Measurements from ENCODE around the gene PLAC1.

The PLAC1 gene

DNA sequence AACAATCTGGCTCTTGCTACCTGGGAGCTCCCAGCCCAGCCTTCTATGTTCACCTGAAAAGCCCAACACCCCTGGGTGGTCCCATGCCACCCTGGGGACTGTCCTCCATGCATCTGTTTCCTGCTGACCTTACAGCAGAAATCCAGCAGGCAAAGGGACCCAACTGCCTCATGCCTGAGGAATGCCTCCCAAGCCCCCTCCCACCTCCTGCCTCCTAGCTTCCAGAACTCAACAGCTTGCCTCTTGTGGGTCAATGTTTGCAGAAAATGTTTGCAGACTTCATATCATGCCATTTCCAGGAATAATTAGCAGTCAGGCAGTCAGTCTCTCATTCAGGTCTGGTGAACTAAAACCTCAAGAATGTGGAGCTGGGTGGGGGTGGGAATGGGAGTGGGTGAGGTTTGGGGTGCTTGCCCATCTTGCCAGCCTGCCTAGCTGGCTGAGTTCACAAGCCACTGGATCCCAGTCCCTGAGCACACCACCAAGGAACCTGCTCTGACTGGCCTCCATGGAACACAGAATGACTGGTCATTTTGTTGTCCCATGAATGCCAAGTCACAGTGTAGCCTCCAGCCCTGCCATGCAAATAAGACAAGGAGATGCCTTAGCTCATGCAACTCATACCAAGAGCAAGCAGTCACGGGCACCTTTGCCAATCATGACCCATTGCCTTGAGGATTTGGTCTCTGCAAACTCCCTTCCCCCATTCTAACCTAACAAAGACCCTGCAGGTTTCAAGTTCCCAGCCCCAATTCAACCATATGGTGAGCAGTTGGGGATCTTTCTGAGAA lies 12.1 kb upstream of the PLAC1 start:
- no peak for DNase-seq

DNA sequence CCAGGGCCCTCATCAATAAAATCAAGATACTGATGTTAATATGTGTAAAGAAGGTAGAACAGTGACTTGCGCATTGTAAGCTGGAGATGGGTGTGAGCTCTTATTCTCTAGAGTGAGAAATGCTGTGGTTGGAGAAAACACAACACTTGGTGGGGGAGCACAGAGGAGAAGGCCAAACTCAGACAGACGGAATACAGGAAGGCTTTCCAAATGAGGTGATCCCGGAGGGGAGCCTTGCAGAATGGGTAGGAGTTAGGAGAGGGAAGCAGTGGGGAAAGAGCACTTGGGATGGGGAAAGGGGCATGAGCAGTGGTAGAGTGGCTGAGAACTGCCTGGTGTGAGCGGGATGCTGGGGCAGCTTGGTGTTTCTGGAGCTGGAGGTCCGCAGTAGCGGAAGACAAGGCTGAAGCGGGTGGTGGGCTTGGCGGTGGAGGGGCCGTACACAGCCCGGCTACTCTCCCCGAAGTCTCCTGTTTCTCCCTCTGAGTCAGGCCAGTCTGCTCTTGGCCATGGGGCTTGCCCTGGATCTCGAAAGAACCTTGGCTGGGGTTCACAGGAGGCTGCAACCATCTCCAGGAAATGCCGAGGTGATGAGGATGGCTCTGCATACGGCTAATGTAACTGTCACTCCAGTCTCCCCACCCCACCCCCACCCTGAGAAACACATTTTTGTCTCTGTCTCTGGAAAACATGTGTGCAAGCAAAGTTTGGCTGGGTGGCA lies 11.3 kb upstream of the PLAC1 start:
- DNase-seq, result no peak

DNA sequence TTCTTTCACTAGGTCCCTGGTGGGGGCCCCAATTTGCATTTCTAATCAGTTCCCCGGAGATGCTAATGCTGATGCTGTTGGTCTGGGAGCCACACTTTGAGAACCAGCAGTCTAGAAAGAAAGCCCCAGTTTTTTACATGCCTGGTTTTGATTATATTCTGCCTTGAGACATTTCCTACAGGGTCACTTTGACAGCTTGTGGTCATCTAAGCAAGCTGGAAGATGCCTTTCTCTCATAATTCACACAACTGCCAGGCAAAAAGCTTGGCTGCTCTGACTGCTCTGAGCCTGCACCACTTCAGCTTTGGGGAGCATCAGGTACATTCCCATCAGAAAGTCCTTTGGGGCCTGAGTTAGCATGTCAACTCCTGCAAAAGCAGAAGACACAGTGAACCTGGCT lies 5.9 kb upstream of the PLAC1 start:
- no peak for DNase-seq

DNA sequence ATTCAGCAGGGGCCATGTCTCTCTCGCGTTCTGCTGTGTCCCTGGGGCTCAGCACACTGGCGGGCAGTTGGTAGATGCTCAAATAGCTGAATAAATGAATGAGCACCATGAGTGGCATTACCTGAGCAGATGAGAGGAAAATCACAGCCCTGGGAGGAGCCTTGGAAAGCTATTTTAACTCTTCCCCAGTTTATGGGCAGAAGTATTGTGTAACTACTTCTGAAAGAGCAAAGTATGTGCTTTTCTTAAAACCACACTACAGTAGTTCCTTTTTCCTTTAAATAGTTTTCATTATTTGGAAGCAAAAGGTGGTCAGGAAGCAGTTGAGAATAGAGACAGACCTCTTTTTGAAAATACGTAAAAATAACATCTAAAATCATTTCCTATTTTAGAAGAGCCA lies 3.0 kb upstream of the PLAC1 start:
- no peak for DNase-seq

DNA sequence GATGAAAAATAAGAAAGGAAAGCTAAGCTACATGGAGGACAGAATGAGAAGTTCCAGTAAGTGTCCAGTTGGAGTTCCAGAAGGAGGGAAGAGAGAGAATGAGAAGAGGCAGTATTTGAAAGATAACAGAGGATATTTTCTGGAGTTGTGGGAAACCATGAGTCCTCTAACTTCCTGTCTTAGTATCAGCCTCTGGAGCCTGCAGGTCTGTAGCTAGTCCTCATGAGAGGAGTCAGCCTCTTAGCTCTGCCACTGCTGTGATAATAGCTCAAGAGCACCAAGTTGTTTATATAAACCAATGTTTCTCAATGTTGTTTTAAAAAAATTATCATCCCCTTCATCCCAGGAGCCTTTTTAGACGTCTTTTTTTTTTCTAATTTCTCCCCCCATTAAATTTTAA lies 2.4 kb upstream of the PLAC1 start:
- DNase-seq, result no peak

DNA sequence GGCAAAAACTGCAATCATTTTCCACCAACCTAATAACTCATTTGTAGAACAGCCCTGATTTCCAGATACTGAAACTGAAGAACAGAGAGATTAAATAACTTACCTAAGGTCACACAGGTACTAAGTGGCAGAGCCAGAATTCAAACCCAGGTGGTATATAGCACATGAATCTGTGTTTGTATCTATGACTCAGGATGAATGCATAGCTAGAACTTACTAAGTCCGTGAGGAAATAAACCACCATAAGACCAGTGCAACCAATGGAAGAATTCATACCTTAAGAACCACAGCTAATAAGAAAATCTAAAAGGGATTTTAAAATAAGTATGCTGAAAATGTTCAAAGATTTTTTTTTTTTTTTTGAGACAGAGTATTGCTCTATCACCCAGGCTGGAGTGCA lies 1.5 kb upstream of the PLAC1 start:
- no peak for DNase-seq

DNA sequence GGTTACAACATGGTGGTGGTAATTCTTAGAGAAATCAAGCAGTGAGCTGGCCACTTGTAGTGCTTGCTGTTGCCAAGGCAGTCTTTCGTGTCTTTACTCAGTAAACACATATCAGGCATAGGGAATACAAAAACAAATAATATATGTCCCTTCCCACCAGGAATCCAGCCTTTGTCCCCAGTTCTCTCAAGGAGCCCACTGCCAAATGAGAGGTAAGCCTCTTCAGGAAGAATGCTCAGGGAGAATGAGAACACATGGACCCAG lies 421 bp upstream of the PLAC1 start:
- no peak for DNase-seq

DNA sequence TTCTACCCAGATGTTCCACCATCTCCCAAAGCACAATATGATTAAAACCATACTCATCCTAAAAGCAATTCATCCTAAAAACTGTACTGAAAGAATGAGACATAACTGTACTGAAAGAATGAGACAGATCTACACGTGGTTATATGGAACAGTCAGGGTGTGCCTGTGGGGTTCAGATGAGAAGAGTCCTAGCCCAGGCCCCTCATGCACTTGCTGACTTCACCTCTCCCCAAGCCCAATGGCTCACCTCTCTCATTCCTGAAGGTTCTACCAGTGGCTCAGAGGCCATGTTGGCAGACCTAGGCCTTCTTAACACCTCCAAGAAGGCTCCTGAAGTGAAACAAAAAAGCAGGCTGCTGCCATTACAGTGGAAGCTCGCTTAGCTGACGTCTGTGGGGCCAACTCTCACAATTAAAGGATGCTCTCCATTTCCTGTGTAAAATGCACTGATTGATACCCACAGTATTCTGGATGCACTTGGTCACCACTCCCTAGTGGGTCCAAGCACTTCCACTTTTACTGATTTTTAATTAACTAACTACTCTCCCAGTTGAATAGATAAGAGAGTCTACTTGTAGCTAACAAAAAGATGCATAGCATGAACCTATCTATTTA lies 3.8 kb downstream of the PLAC1 start:
- no peak for DNase-seq

DNA sequence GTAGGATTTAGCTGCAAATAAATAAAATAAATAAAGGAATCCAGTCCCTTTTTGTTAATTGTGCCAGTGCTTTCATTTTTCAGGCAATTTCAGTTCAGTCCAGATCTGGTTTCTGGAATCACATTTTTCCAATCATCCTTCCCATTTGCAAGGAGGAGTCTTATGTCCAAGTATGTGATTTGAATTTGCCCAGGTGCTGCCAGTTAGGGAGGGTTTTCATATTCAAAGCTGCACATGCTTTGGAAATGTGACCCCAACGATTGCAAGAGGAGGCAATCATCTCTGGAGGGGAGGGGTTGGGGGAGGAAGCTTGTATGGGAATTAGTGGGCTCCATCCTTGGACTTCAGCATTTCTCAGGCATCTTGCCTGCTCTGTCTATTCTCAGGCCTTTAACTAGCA lies 4.4 kb downstream of the PLAC1 start:
- DNase-seq, result no peak

DNA sequence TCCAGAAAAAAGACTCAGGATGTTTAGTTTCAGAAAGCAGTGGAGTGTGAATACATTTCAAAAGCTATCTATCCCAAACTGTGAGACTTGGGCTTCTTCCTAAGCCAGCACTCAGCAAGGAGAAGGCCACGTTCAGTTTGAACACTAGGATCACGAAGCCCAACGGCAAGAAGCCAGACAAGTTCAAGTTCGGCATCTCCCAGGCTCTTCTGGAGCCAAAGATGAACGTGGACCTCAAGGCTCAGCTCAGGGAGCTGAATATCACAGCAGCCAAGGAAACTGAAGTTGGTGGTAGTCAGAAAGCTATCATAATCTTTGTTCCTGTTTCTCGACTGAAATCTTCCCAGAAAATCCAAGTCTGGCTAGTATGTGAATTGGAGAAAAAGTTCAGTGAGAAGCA lies 7.6 kb downstream of the PLAC1 start:
- DNase-seq, result no peak

DNA sequence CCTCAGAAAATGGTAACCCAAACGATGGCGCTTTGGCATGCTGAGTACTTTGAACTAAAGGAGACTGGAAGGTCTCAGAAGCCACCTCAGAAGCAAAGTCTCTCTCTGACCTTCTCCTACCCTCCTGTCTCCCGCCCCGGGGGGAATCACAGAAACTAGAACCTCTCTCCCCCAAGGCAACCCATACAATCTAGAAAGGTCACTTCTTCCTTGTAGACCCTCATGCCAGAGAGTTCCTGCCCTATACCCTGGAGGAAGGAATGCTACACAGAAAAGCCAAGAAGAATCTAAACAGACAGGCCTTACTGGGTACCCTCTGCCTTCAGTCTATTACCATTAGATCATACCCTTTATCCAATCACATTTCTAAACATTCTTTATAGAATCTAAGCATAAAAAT lies 8.5 kb downstream of the PLAC1 start:
- DNase-seq, result no peak

DNA sequence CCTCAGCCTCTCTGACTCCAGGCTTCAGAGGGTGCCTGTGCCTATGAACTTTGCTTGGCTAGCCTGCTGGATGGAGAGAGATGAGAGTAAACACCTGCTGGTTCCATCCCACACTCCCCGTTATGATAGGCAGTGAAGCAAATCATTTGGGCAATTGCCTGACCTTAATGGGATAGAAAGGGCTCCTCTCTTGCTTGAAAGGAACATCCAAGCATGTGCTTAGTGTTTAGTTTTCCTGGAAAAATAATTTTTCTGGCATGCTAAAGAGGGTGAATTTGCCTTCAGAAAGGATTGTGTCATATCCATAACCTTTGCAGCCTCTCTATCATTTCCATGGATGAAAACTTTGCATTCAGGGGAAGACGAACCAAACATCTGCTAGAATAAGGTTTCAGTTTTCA lies 10.8 kb downstream of the PLAC1 start:
- DNase-seq, result no peak

DNA sequence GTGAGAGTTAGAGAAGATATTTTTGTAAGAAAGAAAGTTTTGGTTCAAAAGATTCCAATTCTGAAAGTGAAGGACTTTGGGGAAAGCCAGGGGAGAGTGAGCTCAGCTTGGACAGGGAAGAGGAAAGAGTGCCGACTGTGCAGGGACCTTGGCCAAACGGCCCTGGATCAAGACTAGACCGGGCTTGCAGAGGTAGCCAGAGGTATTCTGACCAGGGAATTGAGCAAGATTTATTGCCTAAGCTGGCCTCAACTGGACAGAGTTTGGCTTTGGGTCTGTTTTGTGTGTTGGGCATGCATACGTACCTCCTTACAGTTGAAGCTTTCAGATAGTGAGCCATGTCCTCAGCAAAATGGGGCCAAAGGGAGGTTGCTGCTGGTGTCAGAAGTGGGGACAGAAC lies 11.6 kb downstream of the PLAC1 start:
- DNase-seq, result no peak

DNA sequence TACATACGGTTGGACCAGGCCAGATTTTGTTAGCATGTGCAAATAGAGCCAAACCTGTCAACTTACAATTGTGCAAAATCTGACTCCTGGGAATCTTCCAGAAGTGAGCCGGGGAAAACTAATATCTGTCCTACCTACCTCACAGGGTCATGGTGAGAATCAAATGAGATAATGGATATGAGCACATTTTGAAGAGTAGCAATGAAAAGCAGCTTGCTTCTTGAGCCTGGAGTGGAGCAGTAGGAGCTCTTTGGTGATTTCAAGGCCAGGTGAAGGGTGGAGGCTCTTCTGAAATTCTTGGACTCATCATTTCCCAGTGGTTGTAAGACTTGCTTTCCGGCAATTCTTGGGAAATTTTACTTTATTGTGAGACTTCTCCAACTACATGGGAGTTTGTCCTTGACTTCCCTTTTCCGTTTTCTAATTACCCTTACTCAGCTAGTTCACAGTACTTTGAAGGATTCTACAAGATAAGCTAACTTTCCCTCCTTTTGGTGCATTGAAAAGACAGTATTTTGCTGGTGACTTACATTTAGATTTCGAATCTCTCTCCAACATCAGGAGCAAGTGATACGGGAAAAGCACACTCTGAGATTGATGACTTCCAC lies 12.2 kb downstream of the PLAC1 start:
- no peak for DNase-seq

DNA sequence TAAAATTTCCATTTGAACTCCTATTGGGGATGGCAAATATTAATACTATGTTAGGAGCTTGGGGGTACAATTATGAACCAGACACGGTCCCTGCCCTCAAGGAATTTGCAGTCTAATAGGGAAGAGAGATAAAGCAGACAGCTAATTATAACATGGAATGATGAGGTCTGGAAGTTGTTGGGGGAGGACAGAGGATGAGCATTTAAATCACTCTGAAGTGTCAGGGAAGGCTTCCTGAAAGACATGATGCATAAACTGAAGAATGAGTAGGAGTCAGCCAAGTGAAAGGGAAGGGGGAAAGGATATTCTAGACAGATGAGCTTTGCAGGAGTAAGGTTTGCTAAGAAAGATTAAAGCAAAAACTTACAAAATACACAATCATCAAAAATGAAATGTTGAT lies 15.9 kb downstream of the PLAC1 start:
- DNase-seq, result no peak

DNA sequence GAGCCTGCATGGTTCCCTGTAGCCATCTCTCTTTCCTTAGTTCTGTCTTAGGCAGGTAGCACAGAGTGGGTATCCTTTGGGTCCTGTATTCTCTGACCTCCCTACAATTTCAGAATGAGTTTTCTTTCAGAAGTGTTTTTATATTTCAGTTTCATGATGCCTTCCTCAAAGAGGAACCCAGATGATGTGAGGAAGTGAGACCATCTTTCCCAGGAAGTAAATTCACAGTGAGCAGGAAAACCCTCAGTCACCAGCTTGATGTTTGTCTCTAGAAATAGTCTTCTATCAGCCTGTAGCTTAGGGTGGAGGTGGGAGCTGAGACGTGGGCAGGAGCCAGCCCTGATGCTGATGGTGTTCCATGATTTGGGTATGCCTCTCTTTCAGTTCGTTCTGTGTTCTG lies 16.9 kb downstream of the PLAC1 start:
- no peak for DNase-seq

DNA sequence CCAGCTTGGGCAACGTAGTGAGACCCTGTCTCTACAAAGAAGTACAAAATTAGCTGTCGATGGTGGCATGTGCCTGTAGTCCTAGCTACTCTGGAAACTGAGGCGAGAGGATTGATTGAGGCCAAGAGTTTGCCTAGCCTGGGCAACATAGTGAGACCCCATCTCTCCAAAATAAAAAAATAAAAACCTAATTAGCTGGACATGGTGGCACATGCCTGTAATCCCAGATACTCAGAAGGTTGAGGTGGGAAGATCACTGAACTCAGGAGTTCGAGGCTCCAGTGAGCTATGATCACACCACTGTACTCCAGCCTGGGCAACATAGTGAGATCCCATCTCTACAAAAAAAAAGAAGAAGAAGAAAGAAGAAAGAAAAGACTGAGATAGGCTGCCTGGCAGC lies 17.4 kb downstream of the PLAC1 start:
- no peak for DNase-seq

DNA sequence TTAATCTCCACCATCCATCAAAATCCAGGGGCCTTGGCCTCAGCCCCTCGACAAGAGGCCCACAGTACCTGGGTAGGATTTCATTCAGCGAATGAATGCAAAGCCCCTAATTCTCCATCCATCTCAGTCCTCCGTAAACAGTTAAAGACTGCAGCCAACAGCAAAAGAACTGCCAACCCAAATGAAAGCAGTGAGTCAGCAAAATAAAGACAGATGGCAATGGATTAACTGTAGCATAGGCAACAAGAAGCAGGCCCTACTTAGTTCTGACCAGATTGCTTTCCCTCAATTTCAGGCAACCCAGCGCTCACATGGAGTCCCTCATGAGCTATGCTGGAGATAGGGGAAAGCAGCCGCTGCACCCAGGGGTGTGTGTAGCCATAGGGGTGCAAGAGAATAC lies 21.4 kb downstream of the PLAC1 start:
- DNase-seq, result no peak

DNA sequence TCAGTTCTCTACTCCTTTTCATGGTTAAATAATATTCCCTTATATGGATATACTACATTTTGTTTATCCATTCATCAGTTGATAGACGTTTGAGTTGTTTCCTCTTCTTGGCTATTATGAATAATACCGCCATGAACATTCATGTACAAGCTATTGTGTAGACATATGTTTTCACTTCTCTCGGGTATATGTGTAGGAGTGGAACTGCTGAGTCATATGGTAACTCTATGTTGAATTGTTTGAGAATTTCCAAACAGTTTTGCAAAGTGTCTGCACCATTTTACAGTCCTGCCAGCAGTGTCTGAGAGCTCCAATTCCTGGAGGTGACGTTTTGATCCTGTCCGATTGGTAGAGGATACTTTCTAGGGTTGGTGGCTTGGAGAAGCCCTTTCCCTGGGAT lies 23.6 kb downstream of the PLAC1 start:
- no peak for DNase-seq

DNA sequence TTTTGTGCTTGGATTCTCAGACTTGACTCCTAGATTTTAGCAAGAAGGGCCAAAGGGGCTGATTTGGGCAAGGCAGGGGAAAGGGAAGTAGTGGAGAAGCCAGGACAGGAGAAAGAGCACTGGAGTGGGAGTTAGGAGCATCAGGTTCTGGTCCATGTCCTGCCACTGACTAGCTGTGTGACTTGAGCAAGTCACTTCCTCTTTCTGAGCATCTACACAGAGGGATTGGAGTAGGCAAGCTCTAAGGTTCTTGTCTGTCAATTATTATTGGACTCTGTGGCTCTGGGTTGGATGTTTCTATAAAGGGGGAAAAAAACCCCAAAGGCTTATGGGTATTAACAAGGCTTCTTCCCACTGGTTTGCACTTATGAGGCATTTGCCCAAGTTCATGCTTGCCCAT lies 24.4 kb downstream of the PLAC1 start:
- DNase-seq, result no peak

DNA sequence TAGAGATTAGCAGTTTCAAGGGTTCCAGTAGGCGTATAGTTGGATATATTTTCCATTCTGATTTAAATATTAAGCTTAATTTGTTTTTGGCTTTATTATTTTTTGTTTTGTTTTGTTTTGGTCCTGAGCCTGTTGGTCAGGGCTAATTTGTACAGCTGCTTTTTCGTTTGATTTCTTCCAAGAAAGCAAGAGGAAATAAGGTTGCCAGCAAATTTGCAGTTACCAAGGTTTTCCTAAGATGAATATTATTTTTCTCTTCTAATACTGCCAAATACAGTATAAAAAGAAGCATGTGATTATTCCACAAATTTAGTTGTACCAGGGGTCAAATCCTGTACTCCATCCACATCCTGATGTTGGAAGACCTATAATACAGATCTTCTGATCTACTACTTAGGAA lies 24.9 kb downstream of the PLAC1 start:
- no peak for DNase-seq

DNA sequence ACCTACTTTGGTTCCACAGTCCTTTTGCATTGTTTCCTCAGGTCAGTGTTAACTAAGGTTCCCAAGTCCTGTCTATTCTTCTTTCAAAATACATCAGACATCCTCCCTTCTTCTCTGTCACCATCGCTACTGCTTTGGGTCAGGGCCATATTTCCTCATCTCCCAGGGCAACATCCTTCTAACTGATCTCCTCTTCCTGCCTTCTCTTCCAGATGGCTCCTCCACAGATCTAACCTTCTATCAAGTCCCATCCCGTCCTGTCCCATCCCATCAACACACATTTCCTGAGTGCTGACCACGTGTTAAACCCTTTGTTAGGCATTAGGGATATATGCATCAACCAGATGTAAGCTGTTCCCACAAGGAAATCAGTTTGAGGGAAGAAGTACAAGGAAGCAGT lies 25.9 kb downstream of the PLAC1 start:
- no peak for DNase-seq

DNA sequence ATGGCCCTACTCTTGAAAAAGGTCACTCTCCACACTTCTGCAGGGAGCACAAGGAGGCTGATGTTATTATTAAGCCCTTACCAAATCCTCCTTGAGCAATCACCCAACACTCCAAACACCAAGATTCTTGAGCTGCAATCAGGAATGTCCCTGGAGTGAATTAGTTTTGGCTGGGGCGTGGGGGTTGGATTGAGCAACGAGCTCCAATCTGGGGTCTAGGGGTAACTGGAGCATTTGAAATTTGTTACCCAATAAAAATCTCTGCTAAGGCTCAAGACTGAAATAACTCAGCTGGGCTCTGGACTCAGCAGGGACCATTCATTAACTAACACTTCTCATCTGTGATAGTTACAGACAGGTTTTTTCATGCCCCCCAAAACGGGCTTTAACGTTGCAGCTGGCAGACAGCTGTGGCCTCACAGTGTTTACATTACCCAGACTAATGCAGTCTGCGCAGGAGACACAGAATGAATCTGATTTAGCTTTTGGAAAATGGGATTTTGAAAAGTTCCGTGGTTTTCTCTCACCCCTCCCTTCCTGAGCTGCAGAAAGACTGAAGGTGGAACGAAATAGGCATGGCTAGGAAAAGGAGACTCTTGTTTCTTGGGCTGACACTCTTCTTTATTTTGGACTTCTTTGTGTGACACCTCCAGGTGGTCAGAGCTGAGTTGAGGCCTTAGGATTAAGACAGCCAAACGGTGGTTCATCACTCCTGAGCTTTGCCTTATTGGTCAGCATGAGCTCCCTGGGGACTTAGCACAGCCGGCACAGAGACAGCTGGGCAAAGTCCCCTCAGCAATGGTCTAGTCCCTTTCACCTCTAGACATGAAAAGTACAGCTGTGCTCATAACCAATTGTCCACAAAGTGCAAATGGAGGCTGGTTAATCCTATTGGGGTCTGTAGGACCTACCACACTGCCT lies 26.6 kb downstream of the PLAC1 start:
- DNase-seq, result no peak

Data from central memory CD4-positive, alpha-beta T cell (primary cell).